ENCODE data around the gene ADCY1. TPM values are rescaled to one million over a fixed set of nuclear protein-coding genes. Genes with fewer than 3 reads are reported as not detected.

ADCY1 gene
- total RNA-seq, 2 donors from 2014 or later = 1.1 TPM

GRCh38 chr7:45566961-45567360 is 7.2 kb upstream of the ADCY1 start:
- Histone ChIP-seq H3K4me1 (no peaks in the 10 kb centered on the region), H3K4me3 (no peak overlapping the region), H3K9me3 (no peaks in the 10 kb centered on the region), H3K27me3 (no peaks in the 10 kb centered on the region), H3K36me3 (no peaks in the 10 kb centered on the region), H3K9ac (ENCODE audit: low read depth in 2 of 2, low read length in 2 of 2) (no peak overlapping the region), H3K27ac (no peak overlapping the region)
- intact Hi-C loops (cut with DNase I) = no loop called here
- TF ChIP-seq CTCF (IDR thresholded peaks at IDR 0.05) = no peak
- DNase-seq = no peak

- H3K4me1 ChIP-seq = no peaks in the 10 kb centered on the region
- no peak for TF ChIP-seq CTCF (IDR thresholded peaks at IDR 0.05)
- DNase-seq = no peak
- H3K9me3 ChIP-seq = no peaks in the 10 kb centered on the region
- no peaks in the 10 kb centered on the region for H3K36me3 ChIP-seq
- no peak overlapping the region for H3K27ac ChIP-seq
- H3K4me3 ChIP-seq = no peak overlapping the region
- H3K27me3 ChIP-seq = no peaks in the 10 kb centered on the region
- intact Hi-C loops (cut with DNase I) = no loop called here
- no peak overlapping the region for H3K9ac ChIP-seq (ENCODE audit: low read depth in 2 of 2, low read length in 2 of 2)
Observed at GRCh38 chr7:45567713-45568112, 6.5 kb upstream of the ADCY1 start.

GRCh38 chr7:45568536-45569289 is 5.5 kb upstream of the ADCY1 start:
- intact Hi-C loops (cut with DNase I) = no loop called here
- Histone ChIP-seq H3K27me3 (peaks cover under 1% of the 10 kb centered on the region), H3K27ac (no peak overlapping the region), H3K4me1 (no peaks in the 10 kb centered on the region), H3K36me3 (no peaks in the 10 kb centered on the region), H3K9ac (ENCODE audit: low read depth in 2 of 2, low read length in 2 of 2) (no peak overlapping the region), H3K4me3 (no peak overlapping the region), H3K9me3 (no peaks in the 10 kb centered on the region)
- DNase-seq = no peak
- no peak for TF ChIP-seq CTCF (IDR thresholded peaks at IDR 0.05)

- intact Hi-C loops (cut with DNase I) = no loop called here
- no peak overlapping the region for H3K27ac ChIP-seq
- no peaks in the 10 kb centered on the region for H3K4me1 ChIP-seq
- H3K27me3 ChIP-seq = peaks cover 4% of the 10 kb centered on the region
- no peaks in the 10 kb centered on the region for H3K9me3 ChIP-seq
- H3K9ac ChIP-seq (ENCODE audit: low read depth in 2 of 2, low read length in 2 of 2) = no peak overlapping the region
- no peak for DNase-seq
- no peaks in the 10 kb centered on the region for H3K36me3 ChIP-seq
- no peak overlapping the region for H3K4me3 ChIP-seq
- no peak for TF ChIP-seq CTCF (IDR thresholded peaks at IDR 0.05)
Observed at GRCh38 chr7:45569290-45569685, 4.9 kb upstream of the ADCY1 start.

- Histone ChIP-seq H3K9me3 (no peaks in the 10 kb centered on the region), H3K27ac (no peak overlapping the region), H3K9ac (ENCODE audit: low read depth in 2 of 2, low read length in 2 of 2) (no peak overlapping the region), H3K36me3 (no peaks in the 10 kb centered on the region), H3K4me1 (no peaks in the 10 kb centered on the region), H3K27me3 (peaks cover 16% of the 10 kb centered on the region), H3K4me3 (no peak overlapping the region)
- intact Hi-C loops (cut with DNase I) = no loop called here
- TF ChIP-seq CTCF (IDR thresholded peaks at IDR 0.05) = no peak
- no peak for DNase-seq
Observed at GRCh38 chr7:45570797-45571196, 3.4 kb upstream of the ADCY1 start.
